IPS-20b (cell line): ENCODE measurements around the gene CARD14.
"Not testable (repeated sequence)": the region's sequence is repeated elsewhere in the genome, so short reads cannot be mapped to it uniquely, and the experiment has no call there.

Experiments
- H3K27ac ChIP-seq: one replicate; pipeline ENCODE4 v1.5.1; 2013; ENCODE audit warnings: low read length
- H3K27me3 ChIP-seq: 2 replicates; pipeline ENCODE4 v1.6.1; 2013; ENCODE audit warnings: mild to moderate bottlenecking, low read length, inconsistent platforms; ENCODE audit not compliant: insufficient read depth
- H3K36me3 ChIP-seq: 2 replicates; pipeline ENCODE4 v1.6.1; 2013; ENCODE audit warnings: low read depth, mild to moderate bottlenecking, inconsistent platforms, low read length, moderate library complexity; ENCODE audit not compliant: insufficient read depth
- H3K4me1 ChIP-seq: 2 replicates; pipeline ENCODE4 v1.6.1; 2013; ENCODE audit warnings: mild to moderate bottlenecking, control low read depth, inconsistent platforms, low read length, moderate library complexity; ENCODE audit not compliant: insufficient read depth
- H3K4me3 ChIP-seq: 2 replicates; pipeline ENCODE4 v1.5.1; 2013; ENCODE audit warnings: mild to moderate bottlenecking, low read length, inconsistent platforms
- H3K9ac ChIP-seq: 2 replicates; pipeline ENCODE4 v1.6.1; 2013; ENCODE audit warnings: low read depth, mild to moderate bottlenecking, inconsistent platforms, low read length, moderate library complexity
- H3K9me3 ChIP-seq: 2 replicates; pipeline ENCODE4 v1.6.1; 2013; ENCODE audit warnings: mild to moderate bottlenecking, low read depth, low read length, inconsistent platforms; ENCODE audit not compliant: insufficient read depth

The CARD14 gene

GRCh38 chr17:80153004-80153403 is 16.8 kb upstream of the CARD14 start:
- Histone ChIP-seq H3K4me1 (peaks cover 17% of the 10 kb centered on the region; the same call in 1 of the 2 replicates), H3K4me3 (no peak overlapping the region), H3K9ac (no peak overlapping the region), H3K36me3 (no peaks in the 10 kb centered on the region), H3K9me3 (peaks cover 28% of the 10 kb centered on the region), H3K27ac (no peak overlapping the region), H3K27me3 (no peaks in the 10 kb centered on the region; the same call in 1 of the 2 replicates)

GRCh38 chr17:80154166-80154565 is 15.7 kb upstream of the CARD14 start:
- H3K36me3 ChIP-seq = no peaks in the 10 kb centered on the region
- peaks cover 21% of the 10 kb centered on the region; the same call in 1 of the 2 replicates for H3K4me1 ChIP-seq
- H3K9me3 ChIP-seq = peaks cover 28% of the 10 kb centered on the region
- no peak overlapping the region for H3K27ac ChIP-seq
- peak overlapping the region; percentile 53 for H3K4me3 ChIP-seq
- peaks cover 2% of the 10 kb centered on the region; the same call in 1 of the 2 replicates for H3K27me3 ChIP-seq
- H3K9ac ChIP-seq = peak overlapping the region; percentile 47; the same call in 1 of the 2 replicates

GRCh38 chr17:80155600-80155999 is 14.2 kb upstream of the CARD14 start:
- H3K4me3 ChIP-seq, H3K36me3 ChIP-seq, H3K9ac ChIP-seq, H3K27ac ChIP-seq: not testable (repeated sequence)
- Histone ChIP-seq H3K27me3 (peaks cover 11% of the 10 kb centered on the region; the same call in 1 of the 2 replicates), H3K9me3 (peaks cover 28% of the 10 kb centered on the region), H3K4me1 (peaks cover 34% of the 10 kb centered on the region; the same call in 1 of the 2 replicates)

- peaks cover 11% of the 10 kb centered on the region; the same call in 1 of the 2 replicates for H3K27me3 ChIP-seq
- H3K9ac ChIP-seq = peak overlapping the region; percentile 35; the same call in 1 of the 2 replicates
- H3K27ac ChIP-seq = no peak overlapping the region
- no peak overlapping the region for H3K4me3 ChIP-seq
- H3K4me1 ChIP-seq = peaks cover 23% of the 10 kb centered on the region; the same call in 1 of the 2 replicates
- H3K9me3 ChIP-seq = peaks cover 28% of the 10 kb centered on the region
- H3K36me3 ChIP-seq = no peaks in the 10 kb centered on the region
Observed at GRCh38 chr17:80158846-80159245, 11.0 kb upstream of the CARD14 start.

GRCh38 chr17:80160536-80160935 is 9.3 kb upstream of the CARD14 start:
- Histone ChIP-seq H3K27me3 (peaks cover 11% of the 10 kb centered on the region; the same call in 1 of the 2 replicates), H3K36me3 (no peaks in the 10 kb centered on the region), H3K4me1 (peaks cover 20% of the 10 kb centered on the region; the same call in 1 of the 2 replicates), H3K9me3 (peaks cover 19% of the 10 kb centered on the region), H3K9ac (no peak overlapping the region), H3K27ac (no peak overlapping the region), H3K4me3 (peak overlapping the region; percentile 31; the same call in 1 of the 2 replicates)

- Histone ChIP-seq H3K27me3 (peaks cover 11% of the 10 kb centered on the region; the same call in 1 of the 2 replicates), H3K4me3 (no peak overlapping the region)
Observed at GRCh38 chr17:80163336-80163735, 6.5 kb upstream of the CARD14 start.

GRCh38 chr17:80164185-80164584 is 5.6 kb upstream of the CARD14 start:
- peaks cover 9% of the 10 kb centered on the region; the same call in 1 of the 2 replicates for H3K27me3 ChIP-seq
- no peak overlapping the region for H3K9ac ChIP-seq
- H3K4me3 ChIP-seq = no peak overlapping the region
- H3K36me3 ChIP-seq = no peaks in the 10 kb centered on the region
- no peak overlapping the region for H3K27ac ChIP-seq
- H3K9me3 ChIP-seq = no peaks in the 10 kb centered on the region
- peaks cover 16% of the 10 kb centered on the region; the same call in 1 of the 2 replicates for H3K4me1 ChIP-seq

More at GRCh38 chr17:80163336-80163735, 6.5 kb upstream of the CARD14 start:
- Histone ChIP-seq H3K4me1 (peaks cover 20% of the 10 kb centered on the region; the same call in 1 of the 2 replicates), H3K27ac (no peak overlapping the region), H3K36me3 (no peaks in the 10 kb centered on the region), H3K9ac (no peak overlapping the region), H3K9me3 (no peaks in the 10 kb centered on the region)

- H3K4me3 ChIP-seq = no peak overlapping the region
- no peaks in the 10 kb centered on the region for H3K27me3 ChIP-seq
- H3K9ac ChIP-seq = no peak overlapping the region
- no peaks in the 10 kb centered on the region for H3K36me3 ChIP-seq
- peaks cover 4% of the 10 kb centered on the region; the same call in 1 of the 2 replicates for H3K4me1 ChIP-seq
- H3K9me3 ChIP-seq = no peaks in the 10 kb centered on the region
- no peak overlapping the region for H3K27ac ChIP-seq
Observed at GRCh38 chr17:80166446-80166845, 3.4 kb upstream of the CARD14 start.

GRCh38 chr17:80168371-80168770 is 1.5 kb upstream of the CARD14 start:
- no peaks in the 10 kb centered on the region for H3K27me3 ChIP-seq
- H3K9me3 ChIP-seq = no peaks in the 10 kb centered on the region
- no peak overlapping the region for H3K9ac ChIP-seq

GRCh38 chr17:80169107-80169506 is 723 bp upstream of the CARD14 start:
- Histone ChIP-seq H3K9ac (no peak overlapping the region), H3K4me3 (no peak overlapping the region), H3K4me1 (no peaks in the 10 kb centered on the region), H3K9me3 (no peaks in the 10 kb centered on the region), H3K36me3 (no peaks in the 10 kb centered on the region), H3K27ac (no peak overlapping the region), H3K27me3 (no peaks in the 10 kb centered on the region)

More at GRCh38 chr17:80168371-80168770, 1.5 kb upstream of the CARD14 start:
- Histone ChIP-seq H3K4me3 (no peak overlapping the region), H3K4me1 (no peaks in the 10 kb centered on the region), H3K27ac (no peak overlapping the region), H3K36me3 (no peaks in the 10 kb centered on the region)

GRCh38 chr17:80171681-80172080 is 1.9 kb downstream of the CARD14 start:
- Histone ChIP-seq H3K27ac (no peak overlapping the region), H3K4me1 (no peaks in the 10 kb centered on the region), H3K9me3 (no peaks in the 10 kb centered on the region), H3K36me3 (no peaks in the 10 kb centered on the region), H3K27me3 (no peaks in the 10 kb centered on the region), H3K9ac (no peak overlapping the region), H3K4me3 (no peak overlapping the region)

GRCh38 chr17:80173126-80173525 is 3.3 kb downstream of the CARD14 start:
- Histone ChIP-seq H3K36me3 (no peaks in the 10 kb centered on the region), H3K27ac (no peak overlapping the region), H3K9ac (no peak overlapping the region), H3K27me3 (no peaks in the 10 kb centered on the region), H3K4me1 (no peaks in the 10 kb centered on the region), H3K9me3 (no peaks in the 10 kb centered on the region), H3K4me3 (no peak overlapping the region)
